ENCODE measurements around the gene IFT74.

IFT74 gene

GRCh38 chr9:26955921-26956859 lies at the start of gene IFT74:
Gene IFT74, plus strand, starts transcription at chr9:26956412. Its CDS starts 5,556 bp downstream, at chr9:26961968.
- DNase-seq: peak; percentile 94

DNA sequence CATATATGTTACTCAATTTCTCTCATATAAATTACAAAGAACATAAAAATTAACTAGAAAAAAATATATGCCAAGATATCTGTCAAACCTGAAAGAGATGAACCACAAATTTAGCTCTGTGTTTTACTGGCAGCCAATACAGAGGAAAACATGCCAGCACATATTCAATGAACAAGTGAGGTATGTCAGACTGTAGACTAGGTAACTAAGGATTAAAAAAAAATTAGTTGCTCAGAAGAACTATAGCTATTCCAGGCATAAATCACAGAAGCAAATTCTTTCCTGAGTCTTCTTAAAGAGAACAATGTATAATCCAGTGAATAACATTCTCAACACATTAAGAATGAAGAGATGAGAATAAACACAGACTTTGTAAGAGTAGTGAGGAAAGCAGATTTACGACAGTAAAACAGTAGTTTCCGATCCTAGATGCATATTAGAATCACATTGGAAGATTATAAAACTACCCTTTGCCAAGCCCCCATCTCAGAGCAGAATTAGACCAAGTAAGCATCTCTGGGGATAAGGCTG lies 43.0 kb upstream of the IFT74 start:
- no peak for DNase-seq

GRCh38 chr9:26919698-26920097 lies 36.5 kb upstream of the IFT74 start:
- no peak for DNase-seq

- DNase-seq: no peak
These were observed 30.6 kb upstream of the IFT74 start for GRCh38 chr9:26925609-26926008.

- no peak for DNase-seq
These were observed 27.2 kb upstream of the IFT74 start for GRCh38 chr9:26928902-26929495.

DNA sequence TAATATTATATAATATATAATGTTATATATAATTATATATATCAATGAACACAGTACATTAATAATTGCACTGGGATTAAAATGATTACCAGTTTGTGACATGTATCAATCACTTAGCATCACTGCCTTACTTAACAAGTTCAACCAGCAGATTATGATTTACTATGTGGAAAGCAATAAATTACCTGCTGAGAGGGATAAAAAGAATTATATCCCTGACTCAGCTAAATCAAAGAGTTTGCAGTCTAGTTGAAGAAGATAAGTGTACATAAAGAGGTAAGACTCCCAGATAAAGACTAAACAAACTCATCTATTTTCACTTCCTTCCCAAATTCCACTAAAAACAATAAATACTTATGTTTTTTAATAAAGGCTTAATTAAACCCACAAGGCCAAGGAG lies 20.4 kb upstream of the IFT74 start:
- no peak for DNase-seq

DNA sequence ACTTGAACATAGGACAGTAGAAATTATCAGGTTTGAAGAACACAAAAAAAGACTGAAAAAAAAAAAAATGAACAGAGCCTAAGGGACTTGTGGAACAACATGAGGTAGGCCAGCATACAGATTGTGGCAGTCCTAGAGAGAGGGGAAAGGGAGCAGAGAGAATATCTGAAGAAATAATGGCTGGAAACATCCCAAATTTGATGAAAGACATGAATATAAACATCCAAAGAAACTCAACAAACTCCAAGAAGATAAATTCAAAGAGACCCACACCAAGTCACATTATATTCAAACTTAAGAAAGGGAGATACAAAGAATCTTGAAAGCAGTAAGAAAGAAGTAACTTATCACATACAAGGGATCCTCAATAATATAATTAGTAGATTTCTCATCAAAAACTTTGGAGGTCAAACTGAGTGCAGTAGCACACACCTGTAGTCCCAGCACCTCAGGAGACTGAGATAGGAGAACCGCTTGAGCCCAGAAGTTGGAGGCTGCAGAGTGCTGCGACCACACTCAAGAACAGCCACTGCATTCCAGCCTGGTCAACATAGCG lies 18.3 kb upstream of the IFT74 start:
- DNase-seq: no peak

- DNase-seq: no peak
These were observed 16.1 kb upstream of the IFT74 start for GRCh38 chr9:26939955-26940711.

DNA sequence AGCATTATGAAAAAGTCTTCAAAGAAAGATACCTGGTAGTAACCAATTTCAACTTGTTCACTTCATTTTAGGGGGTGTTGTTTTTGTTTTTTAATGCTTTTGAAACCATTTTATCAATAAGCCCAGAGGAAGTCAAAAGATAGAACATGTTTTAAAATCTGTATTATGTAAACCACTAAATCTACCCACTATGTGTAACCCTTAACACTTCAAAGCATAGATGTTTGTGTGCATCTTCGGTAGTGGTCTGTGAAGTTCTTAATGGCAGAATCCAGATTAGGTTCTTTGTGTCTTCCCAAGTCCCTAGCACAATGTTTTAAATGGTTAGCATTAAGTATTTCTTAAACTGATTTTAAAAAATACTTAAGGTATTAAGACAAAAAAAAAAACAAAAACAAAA lies 15.4 kb upstream of the IFT74 start:
- no peak for DNase-seq

- no peak for DNase-seq
These were observed 10.6 kb upstream of the IFT74 start for GRCh38 chr9:26945591-26945990.

GRCh38 chr9:26946753-26947727 lies 9.2 kb upstream of the IFT74 start, which contains the start of gene PLAA:
Gene PLAA, minus strand, starts transcription at chr9:26947242. Its CDS starts 197 bp downstream, at chr9:26947045.
- peak; percentile 85 for DNase-seq

DNA sequence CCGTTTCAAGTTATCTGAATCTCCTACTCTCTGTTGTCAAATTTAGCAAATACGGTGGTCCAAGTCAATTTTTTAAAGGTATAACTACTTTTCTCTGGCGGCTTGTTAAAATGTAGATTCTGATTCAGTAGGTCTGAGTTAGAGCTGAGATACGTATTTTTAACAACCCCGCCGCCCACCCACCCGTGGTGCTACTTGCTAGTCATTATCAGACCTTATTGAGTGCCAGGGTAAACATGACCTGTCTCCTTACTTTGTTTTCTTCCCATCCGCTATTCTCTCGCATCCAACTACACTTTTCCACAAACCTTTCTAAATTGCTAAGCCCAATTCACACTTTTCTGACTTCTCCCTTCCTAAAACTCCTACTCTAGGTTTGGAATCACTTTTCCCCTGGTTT lies 8.5 kb upstream of the IFT74 start:
- DNase-seq: no peak

- DNase-seq: no peak
These were observed 6.6 kb upstream of the IFT74 start for GRCh38 chr9:26949637-26950069.

GRCh38 chr9:26950521-26950920 lies 5.7 kb upstream of the IFT74 start:
- no peak for DNase-seq

- no peak for DNase-seq
These were observed 4.4 kb upstream of the IFT74 start for GRCh38 chr9:26951794-26952193.

DNA sequence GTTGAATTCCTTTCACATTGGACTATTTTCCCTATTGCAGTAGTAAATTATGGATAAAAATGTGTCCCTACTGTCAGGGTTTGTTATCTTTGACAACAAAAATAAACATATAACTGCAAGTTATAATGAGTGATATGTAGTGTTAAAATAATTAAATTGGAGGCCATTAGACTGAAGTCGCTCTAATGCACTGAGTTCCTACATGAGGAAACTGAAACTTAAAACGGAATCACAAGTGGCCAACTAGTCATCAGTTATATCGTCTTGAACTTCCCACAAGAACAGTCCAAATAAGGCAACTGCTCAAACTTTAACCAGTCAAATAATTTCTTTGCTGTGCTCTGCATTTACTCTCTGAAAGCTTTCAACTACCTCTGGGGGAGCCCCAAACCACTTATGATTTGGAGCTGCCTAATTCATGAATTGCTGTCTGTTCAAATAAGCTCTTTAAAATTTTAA lies 2.1 kb upstream of the IFT74 start:
- DNase-seq: no peak

DNA sequence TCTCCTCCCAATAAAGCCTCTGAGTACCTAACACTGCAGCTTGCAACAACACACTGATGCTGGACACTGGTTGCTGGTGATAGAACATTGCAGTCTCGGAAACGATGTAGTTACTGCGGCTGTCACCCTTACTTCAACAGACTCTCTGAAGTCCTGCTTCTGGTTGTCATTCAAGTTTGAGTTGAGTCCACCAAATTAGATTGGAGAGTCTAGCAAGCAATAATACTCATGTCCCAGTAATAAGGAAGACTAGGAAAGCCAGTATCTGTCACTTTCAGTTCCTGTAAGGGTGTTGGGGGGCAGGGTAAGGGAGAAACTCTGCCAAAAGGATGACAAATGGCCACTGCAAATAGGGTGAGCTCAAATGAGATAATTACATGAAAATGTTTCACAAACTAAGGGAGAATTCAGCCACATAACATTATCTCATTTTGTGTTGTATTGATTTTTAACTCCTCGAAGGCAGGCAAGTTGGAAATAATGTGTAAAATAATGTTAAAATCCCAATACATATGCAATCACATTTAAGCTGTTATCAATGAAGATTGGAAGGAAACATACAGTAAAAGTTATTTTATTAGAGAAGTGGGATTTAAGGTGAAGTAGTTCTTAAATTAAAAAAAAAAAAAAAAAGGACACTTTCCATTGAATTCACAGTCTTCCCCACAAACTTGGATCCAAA lies 849 bp upstream of the IFT74 start:
- DNase-seq: no peak

GRCh38 chr9:26956860-26957233 lies 635 bp downstream of the IFT74 start:
- no peak for DNase-seq

GRCh38 chr9:26971721-26972120 lies 15.5 kb downstream of the IFT74 start:
- DNase-seq: no peak

- no peak for DNase-seq
These were observed 17.8 kb downstream of the IFT74 start for GRCh38 chr9:26973989-26974388.

- DNase-seq: no peak
These were observed 18.7 kb downstream of the IFT74 start for GRCh38 chr9:26974927-26975326.
